Measurements from ENCODE around the gene ANKRD33B.

- peak; percentile 22 for TF ChIP-seq CTCF (IDR thresholded peaks at IDR 0.05)
- no peak for TF ChIP-seq EZH2 (IDR thresholded peaks at IDR 0.05)
- TF ChIP-seq EZH2phosphoT487 (IDR thresholded peaks at IDR 0.05), result no peak
These were observed 43.8 kb downstream of the ANKRD33B start for GRCh38 chr5:10607666-10608073.

All from neural progenitor cell (in vitro differentiated cells).